ENCODE data around the gene CREBBP. TPM values are rescaled to one million over a fixed set of nuclear protein-coding genes. Genes with fewer than 3 reads are reported as not detected.

The CREBBP gene
- polyA plus RNA-seq, 3 donors: 9.2 to 24.0 (median 17.3) TPM

- WGBS, 3 donors: 88 to 90% (median 88%) methylated on average over 10 of the region's 10 CpGs
- no peak overlapping the region for H3K27ac ChIP-seq (ENCODE audit: low read depth, low read length)
Observed at GRCh38 chr16:3787924-3788661, 92.4 kb downstream of the CREBBP start.

- 91 to 95% (median 94%) methylated on average over 12 of the region's 12 CpGs for WGBS, 3 donors
- H3K27ac ChIP-seq (ENCODE audit: low read depth, low read length): no peak overlapping the region
Observed at GRCh38 chr16:3785413-3785812, 95.1 kb downstream of the CREBBP start.

GRCh38 chr16:3783516-3783915 is 97.0 kb downstream of the CREBBP start:
- 82 to 89% (median 87%) methylated on average over 3 of the region's 3 CpGs for WGBS, 3 donors
- no peak overlapping the region for H3K27ac ChIP-seq (ENCODE audit: low read depth, low read length)

- WGBS, 3 donors: 92 to 93% (median 93%) methylated on average over 7 of the region's 7 CpGs
- no peak overlapping the region for H3K27ac ChIP-seq (ENCODE audit: low read depth, low read length)
Observed at GRCh38 chr16:3782566-3782965, 97.9 kb downstream of the CREBBP start.

GRCh38 chr16:3781421-3781820 is 99.1 kb downstream of the CREBBP start:
- H3K27ac ChIP-seq (ENCODE audit: low read depth, low read length): no peak overlapping the region
- WGBS, 3 donors: 53 to 91% (median 90%) methylated on average over 4 of the region's 4 CpGs

- WGBS, 3 donors: 46 to 60% (median 52%) methylated on average over 6 of the region's 6 CpGs
- no peak overlapping the region for H3K27ac ChIP-seq (ENCODE audit: low read depth, low read length)
Observed at GRCh38 chr16:3780570-3780969, 99.9 kb downstream of the CREBBP start.

GRCh38 chr16:3776316-3776715 is 104.2 kb downstream of the CREBBP start:
- H3K27ac ChIP-seq (ENCODE audit: low read depth, low read length): no peak overlapping the region
- WGBS, 3 donors: 52 to 85% (median 72%) methylated on average over 4 of the region's 4 CpGs

- no peak overlapping the region for H3K27ac ChIP-seq (ENCODE audit: low read depth, low read length)
- 78 to 82% (median 79%) methylated on average over 6 of the region's 6 CpGs for WGBS, 3 donors
Observed at GRCh38 chr16:3774819-3775218, 105.7 kb downstream of the CREBBP start.

GRCh38 chr16:3774156-3774767 is 106.3 kb downstream of the CREBBP start:
- no peak overlapping the region for H3K27ac ChIP-seq (ENCODE audit: low read depth, low read length)
- WGBS, 3 donors: 56 to 64% (median 58%) methylated on average over 6 of the region's 6 CpGs

- WGBS, 3 donors: 94 to 95% (median 94%) methylated on average over 14 of the region's 14 CpGs
- H3K27ac ChIP-seq (ENCODE audit: low read depth, low read length): no peak overlapping the region
Observed at GRCh38 chr16:3773663-3774062, 106.8 kb downstream of the CREBBP start.

- 95 to 97% (median 96%) methylated on average over 5 of the region's 5 CpGs for WGBS, 3 donors
- H3K27ac ChIP-seq (ENCODE audit: low read depth, low read length): no peak overlapping the region
Observed at GRCh38 chr16:3771513-3771912, 109.0 kb downstream of the CREBBP start.

- no peak overlapping the region for H3K27ac ChIP-seq (ENCODE audit: low read depth, low read length)
- WGBS, 3 donors: 87 to 91% (median 87%) methylated on average over 13 of the region's 13 CpGs
Observed at GRCh38 chr16:3770530-3770929, 110.0 kb downstream of the CREBBP start.

GRCh38 chr16:3769942-3770341 is 110.6 kb downstream of the CREBBP start:
- 95 to 98% (median 96%) methylated on average over 13 of the region's 13 CpGs for WGBS, 3 donors

GRCh38 chr16:3769013-3769412 is 111.5 kb downstream of the CREBBP start:
- H3K27ac ChIP-seq (ENCODE audit: low read depth, low read length): no peak overlapping the region
- WGBS, 3 donors: 96 to 97% (median 97%) methylated on average over 12 of the region's 12 CpGs

More at GRCh38 chr16:3769942-3770341, 110.6 kb downstream of the CREBBP start:
- H3K27ac ChIP-seq (ENCODE audit: low read depth, low read length): no peak overlapping the region

GRCh38 chr16:3767333-3767986 is 113.1 kb downstream of the CREBBP start:
- 86 to 94% (median 94%) methylated on average over 9 of the region's 9 CpGs for WGBS, 3 donors
- H3K27ac ChIP-seq (ENCODE audit: low read depth, low read length): no peak overlapping the region

GRCh38 chr16:3766177-3766576 is 114.3 kb downstream of the CREBBP start:
- WGBS, 3 donors: 96 to 97% (median 97%) methylated on average over 3 of the region's 3 CpGs
- H3K27ac ChIP-seq (ENCODE audit: low read depth, low read length): no peak overlapping the region

GRCh38 chr16:3764409-3764808 is 116.1 kb downstream of the CREBBP start:
- no peak overlapping the region for H3K27ac ChIP-seq (ENCODE audit: low read depth, low read length)
- 86 to 98% (median 95%) methylated on average over 3 of the region's 3 CpGs for WGBS, 3 donors

GRCh38 chr16:3762107-3762750 is 118.3 kb downstream of the CREBBP start:
- H3K27ac ChIP-seq (ENCODE audit: low read depth, low read length): no peak overlapping the region
- WGBS, 3 donors: 90 to 94% (median 94%) methylated on average over 25 of the region's 25 CpGs

All from adipose tissue (tissue), 3 donors.